ENCODE data around the gene GTF3C1. TPM values are rescaled to one million over a fixed set of nuclear protein-coding genes. Genes with fewer than 3 reads are reported as not detected.

GTF3C1 gene
- total RNA-seq, 2 donors from 2014 or later: 164 to 233 TPM

DNA sequence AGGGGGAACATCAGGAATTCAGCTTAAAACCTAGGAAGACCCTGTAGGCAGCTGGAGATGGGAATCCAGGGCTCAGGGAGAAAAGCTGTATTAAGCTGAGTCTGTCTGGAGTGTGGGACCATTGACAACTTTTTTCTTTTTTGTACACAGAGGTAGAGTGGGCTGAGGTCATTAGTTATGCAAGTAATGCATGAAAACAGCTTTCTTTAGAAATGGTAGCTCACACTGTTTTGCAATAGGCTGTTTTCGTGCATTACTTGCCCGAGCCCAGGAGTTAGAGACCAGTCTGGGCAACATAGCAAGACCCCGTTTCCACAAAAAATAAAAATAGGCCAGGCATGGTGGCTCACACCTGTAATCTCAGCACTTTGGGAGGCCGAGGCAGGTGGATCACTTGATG, 46.7 kb upstream of the GTF3C1 start:
- intact Hi-C loops (cut with DNase I): no loop called here
- TF ChIP-seq POLR2AphosphoS5 (IDR thresholded peaks at IDR 0.05) (no peak), POLR2A (IDR thresholded peaks at IDR 0.05) (no peak)
- TF ChIP-seq, protein P1, sequence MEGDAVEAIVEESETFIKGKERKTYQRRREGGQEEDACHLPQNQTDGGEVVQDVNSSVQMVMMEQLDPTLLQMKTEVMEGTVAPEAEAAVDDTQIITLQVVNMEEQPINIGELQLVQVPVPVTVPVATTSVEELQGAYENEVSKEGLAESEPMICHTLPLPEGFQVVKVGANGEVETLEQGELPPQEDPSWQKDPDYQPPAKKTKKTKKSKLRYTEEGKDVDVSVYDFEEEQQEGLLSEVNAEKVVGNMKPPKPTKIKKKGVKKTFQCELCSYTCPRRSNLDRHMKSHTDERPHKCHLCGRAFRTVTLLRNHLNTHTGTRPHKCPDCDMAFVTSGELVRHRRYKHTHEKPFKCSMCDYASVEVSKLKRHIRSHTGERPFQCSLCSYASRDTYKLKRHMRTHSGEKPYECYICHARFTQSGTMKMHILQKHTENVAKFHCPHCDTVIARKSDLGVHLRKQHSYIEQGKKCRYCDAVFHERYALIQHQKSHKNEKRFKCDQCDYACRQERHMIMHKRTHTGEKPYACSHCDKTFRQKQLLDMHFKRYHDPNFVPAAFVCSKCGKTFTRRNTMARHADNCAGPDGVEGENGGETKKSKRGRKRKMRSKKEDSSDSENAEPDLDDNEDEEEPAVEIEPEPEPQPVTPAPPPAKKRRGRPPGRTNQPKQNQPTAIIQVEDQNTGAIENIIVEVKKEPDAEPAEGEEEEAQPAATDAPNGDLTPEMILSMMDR (IDR thresholded peaks at IDR 0.05): no peak
- Histone ChIP-seq H3K36me3 (no peaks in the 10 kb centered on the region), H3K4me1 (replicated peaks) (no peaks in the 10 kb centered on the region), H3K27me3 (replicated peaks; ENCODE audit: insufficient read depth) (no peaks in the 10 kb centered on the region), H3K27ac (no peak overlapping the region), H3K9me3 (no peaks in the 10 kb centered on the region), H3K4me3 (no peak overlapping the region)
- 96% methylated on average over 4 of the region's 4 CpGs for WGBS
- no peak for DNase-seq (ENCODE audit: low spot score)

DNA sequence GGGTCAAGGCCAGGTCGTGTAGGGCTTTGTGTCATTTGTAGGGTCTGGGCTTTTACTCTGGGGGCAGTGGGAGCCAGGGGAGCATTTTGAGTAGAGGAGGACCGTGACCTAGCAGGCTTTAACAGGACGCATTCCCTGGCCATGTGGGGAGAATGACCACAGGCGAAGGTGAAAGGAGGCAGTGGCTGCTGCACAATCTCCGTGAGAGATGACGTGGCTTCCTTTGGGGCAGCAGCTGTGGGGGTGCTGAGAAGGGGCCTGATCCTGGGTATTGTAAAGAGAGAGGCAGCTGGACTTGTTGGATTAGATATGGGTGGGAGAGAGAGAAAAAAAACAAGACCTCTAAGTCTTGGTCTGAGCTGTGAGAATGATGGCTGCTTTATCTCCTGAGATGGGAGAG, 46.3 kb upstream of the GTF3C1 start:
- Histone ChIP-seq H3K4me3 (no peak overlapping the region), H3K27ac (peak overlapping the region in 1 of 2 donors; percentile 5)

GRCh38 chr16:27595475-27595874, 45.8 kb upstream of the GTF3C1 start:
- 42% methylated on average over 4 of the region's 4 CpGs for WGBS
- intact Hi-C loops (cut with DNase I): no loop called here
- no peaks in the 10 kb centered on the region for H3K4me1 ChIP-seq (replicated peaks)
- H3K27ac ChIP-seq: peak overlapping the region in 1 of 2 donors; percentile 5
- DNase-seq (ENCODE audit: low spot score): no peak
- H3K9me3 ChIP-seq: no peaks in the 10 kb centered on the region
- no peaks in the 10 kb centered on the region for H3K36me3 ChIP-seq
- H3K27me3 ChIP-seq (replicated peaks; ENCODE audit: insufficient read depth): no peaks in the 10 kb centered on the region
- TF ChIP-seq, protein P1 (IDR thresholded peaks at IDR 0.05): no peak
- TF ChIP-seq POLR2AphosphoS5 (IDR thresholded peaks at IDR 0.05): no peak
- no peak for TF ChIP-seq POLR2A (IDR thresholded peaks at IDR 0.05)
- H3K4me3 ChIP-seq: no peak overlapping the region

More for the DNA sequence above, 46.3 kb upstream of the GTF3C1 start:
- no peaks in the 10 kb centered on the region for H3K4me1 ChIP-seq (replicated peaks)
- no peaks in the 10 kb centered on the region for H3K9me3 ChIP-seq
- DNase-seq (ENCODE audit: low spot score): no peak
- intact Hi-C loops (cut with DNase I): no loop called here
- WGBS: 77% methylated on average over 6 of the region's 6 CpGs
- H3K36me3 ChIP-seq: no peaks in the 10 kb centered on the region
- no peaks in the 10 kb centered on the region for H3K27me3 ChIP-seq (replicated peaks; ENCODE audit: insufficient read depth)
- TF ChIP-seq POLR2A (IDR thresholded peaks at IDR 0.05) (no peak), POLR2AphosphoS5 (IDR thresholded peaks at IDR 0.05) (no peak)
- TF ChIP-seq, protein P1 (IDR thresholded peaks at IDR 0.05): no peak

DNA sequence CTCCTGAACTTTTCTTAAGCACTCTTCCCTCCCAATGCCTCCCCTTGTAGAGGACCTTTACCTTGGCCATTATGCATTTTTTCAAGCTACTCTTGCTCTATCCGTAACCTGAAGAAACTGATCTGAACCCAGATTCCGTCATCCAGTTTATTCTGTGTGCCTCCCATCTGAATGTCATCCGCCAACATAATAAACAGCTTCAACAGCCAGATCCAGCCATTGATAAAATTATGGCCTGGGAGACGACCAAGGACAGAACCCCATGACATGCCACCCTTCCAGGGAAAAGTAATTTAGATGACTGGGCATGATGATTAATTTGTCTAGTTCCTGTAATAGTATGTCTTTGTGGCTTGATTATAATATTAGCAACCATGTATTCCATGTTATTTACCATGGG, 42.1 kb upstream of the GTF3C1 start:
- Histone ChIP-seq H3K27me3 (replicated peaks; ENCODE audit: insufficient read depth) (no peaks in the 10 kb centered on the region), H3K27ac (no peak overlapping the region), H3K36me3 (no peaks in the 10 kb centered on the region), H3K9me3 (no peaks in the 10 kb centered on the region), H3K4me3 (no peak overlapping the region), H3K4me1 (replicated peaks) (no peaks in the 10 kb centered on the region)
- 85% methylated on average over 4 of the region's 4 CpGs for WGBS
- intact Hi-C loops (cut with DNase I): no loop called here
- no peak for DNase-seq (ENCODE audit: low spot score)
- TF ChIP-seq POLR2AphosphoS5 (IDR thresholded peaks at IDR 0.05): no peak

- intact Hi-C loops (cut with DNase I): no loop called here
- Histone ChIP-seq H3K27ac (no peak overlapping the region), H3K4me3 (no peak overlapping the region), H3K36me3 (no peaks in the 10 kb centered on the region), H3K4me1 (replicated peaks) (no peaks in the 10 kb centered on the region), H3K27me3 (replicated peaks; ENCODE audit: insufficient read depth) (no peaks in the 10 kb centered on the region), H3K9me3 (no peaks in the 10 kb centered on the region)
- TF ChIP-seq POLR2AphosphoS5 (IDR thresholded peaks at IDR 0.05) (no peak), POLR2A (IDR thresholded peaks at IDR 0.05) (no peak)
- TF ChIP-seq, protein P1 (IDR thresholded peaks at IDR 0.05): no peak
- no peak for DNase-seq (ENCODE audit: low spot score)
- 97% methylated on average over 3 of the region's 3 CpGs for WGBS
Measured at GRCh38 chr16:27588057-27588456, 38.3 kb upstream of the GTF3C1 start.
